Measurements from ENCODE around the gene KRT71.

The KRT71 gene

GRCh38 chr12:52495389-52495788, 57.6 kb downstream of the KRT71 start:
- no peak for DNase-seq

DNA sequence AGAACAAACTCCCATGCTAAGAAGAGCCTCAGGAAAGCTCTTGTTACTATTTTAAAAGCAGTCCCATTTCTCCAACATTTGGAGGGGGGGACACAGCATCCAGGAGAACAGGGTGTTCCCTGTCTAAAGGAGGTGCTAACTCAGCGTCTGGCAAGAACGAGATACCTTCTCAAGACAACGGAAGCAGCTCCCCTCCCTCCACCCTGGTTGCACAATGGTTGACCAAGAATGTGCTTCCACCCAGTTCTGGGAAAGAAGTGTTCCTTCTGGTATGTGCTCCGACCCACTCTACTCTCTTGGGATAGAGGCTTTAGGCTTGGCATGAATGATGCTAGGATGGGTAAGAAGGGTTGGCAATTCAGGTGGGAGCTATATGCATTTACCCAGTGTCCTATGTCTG, 58.4 kb downstream of the KRT71 start:
- DNase-seq, result no peak

GRCh38 chr12:52494100-52494499, 58.8 kb downstream of the KRT71 start:
- no peak for DNase-seq

Data from GDM1 (cell line).